Transverse colon (tissue), 4 donors: ENCODE results near the gene SMYD3.

ENCODE experiments used
- EP300 ChIP-seq: sonication (generic); formaldehyde crosslinking; IDR thresholded peaks from one replicate; pipeline ENCODE4 v1.6.1; 2017; ENCODE audit warnings: antibody characterized with exemption, low read depth
- POLR2A ChIP-seq: fragments of 450-650 bp; IDR thresholded peaks from one replicate; pipeline ENCODE4 v1.6.1; 2016; ENCODE audit warnings: antibody characterized with exemption, mild to moderate bottlenecking, moderate library complexity
- POLR2AphosphoS5 ChIP-seq, 3 donors: sonication (generic); formaldehyde crosslinking; IDR thresholded peaks; one replicate each; pipeline ENCODE4 v1.6.1; 2016; ENCODE audit warnings: antibody characterized with exemption in 3 of 3
- TF ChIP-seq, protein P1 (sequence below), 5 experiments: fragments of 200-600 bp in 3 of 5; fragments of 450-650 bp in 2 of 5; sonication (generic) in 3 of 5; IDR thresholded peaks; 1 replicate in 2 of 5; 2 replicates in 3 of 5; pipeline ENCODE4 v1.5.1; 2016 to 2017; ENCODE audit warnings: antibody characterized with exemption in 5 of 5, inconsistent platforms in 3 of 5, mild to moderate bottlenecking in 2 of 5, moderate library complexity in 1 of 5

- TF ChIP-seq, protein P1, sequence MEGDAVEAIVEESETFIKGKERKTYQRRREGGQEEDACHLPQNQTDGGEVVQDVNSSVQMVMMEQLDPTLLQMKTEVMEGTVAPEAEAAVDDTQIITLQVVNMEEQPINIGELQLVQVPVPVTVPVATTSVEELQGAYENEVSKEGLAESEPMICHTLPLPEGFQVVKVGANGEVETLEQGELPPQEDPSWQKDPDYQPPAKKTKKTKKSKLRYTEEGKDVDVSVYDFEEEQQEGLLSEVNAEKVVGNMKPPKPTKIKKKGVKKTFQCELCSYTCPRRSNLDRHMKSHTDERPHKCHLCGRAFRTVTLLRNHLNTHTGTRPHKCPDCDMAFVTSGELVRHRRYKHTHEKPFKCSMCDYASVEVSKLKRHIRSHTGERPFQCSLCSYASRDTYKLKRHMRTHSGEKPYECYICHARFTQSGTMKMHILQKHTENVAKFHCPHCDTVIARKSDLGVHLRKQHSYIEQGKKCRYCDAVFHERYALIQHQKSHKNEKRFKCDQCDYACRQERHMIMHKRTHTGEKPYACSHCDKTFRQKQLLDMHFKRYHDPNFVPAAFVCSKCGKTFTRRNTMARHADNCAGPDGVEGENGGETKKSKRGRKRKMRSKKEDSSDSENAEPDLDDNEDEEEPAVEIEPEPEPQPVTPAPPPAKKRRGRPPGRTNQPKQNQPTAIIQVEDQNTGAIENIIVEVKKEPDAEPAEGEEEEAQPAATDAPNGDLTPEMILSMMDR (IDR thresholded peaks at IDR 0.05): no peak
- TF ChIP-seq POLR2A (no peak), POLR2AphosphoS5 (IDR thresholded peaks at IDR 0.05) (no peak), EP300 (no peak)
These were observed 573.5 kb downstream of the SMYD3 start for GRCh38 chr1:245933431-245934045.
